ENCODE data around the gene PRLR.

Gene PRLR

DNA sequence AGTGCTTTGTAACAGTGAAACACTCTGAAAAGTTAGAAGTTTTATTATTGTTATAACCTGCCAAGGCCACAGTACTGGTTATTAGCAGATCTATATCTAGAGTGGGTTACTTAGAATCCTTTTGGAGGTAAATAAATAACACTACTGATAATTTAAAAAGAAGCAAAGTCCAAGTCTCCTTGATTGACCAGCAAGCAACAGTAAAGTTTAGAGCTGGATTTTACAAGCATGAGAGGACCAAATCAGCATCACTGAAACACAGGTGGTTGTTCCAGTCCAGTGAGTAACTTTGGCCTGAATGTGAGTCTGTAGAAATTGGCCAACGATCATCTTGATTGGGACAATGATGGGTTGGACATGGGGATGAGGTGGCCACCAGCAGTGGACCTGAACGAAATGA, 105.4 kb downstream of the PRLR start:
- TF ChIP-seq, protein P1, sequence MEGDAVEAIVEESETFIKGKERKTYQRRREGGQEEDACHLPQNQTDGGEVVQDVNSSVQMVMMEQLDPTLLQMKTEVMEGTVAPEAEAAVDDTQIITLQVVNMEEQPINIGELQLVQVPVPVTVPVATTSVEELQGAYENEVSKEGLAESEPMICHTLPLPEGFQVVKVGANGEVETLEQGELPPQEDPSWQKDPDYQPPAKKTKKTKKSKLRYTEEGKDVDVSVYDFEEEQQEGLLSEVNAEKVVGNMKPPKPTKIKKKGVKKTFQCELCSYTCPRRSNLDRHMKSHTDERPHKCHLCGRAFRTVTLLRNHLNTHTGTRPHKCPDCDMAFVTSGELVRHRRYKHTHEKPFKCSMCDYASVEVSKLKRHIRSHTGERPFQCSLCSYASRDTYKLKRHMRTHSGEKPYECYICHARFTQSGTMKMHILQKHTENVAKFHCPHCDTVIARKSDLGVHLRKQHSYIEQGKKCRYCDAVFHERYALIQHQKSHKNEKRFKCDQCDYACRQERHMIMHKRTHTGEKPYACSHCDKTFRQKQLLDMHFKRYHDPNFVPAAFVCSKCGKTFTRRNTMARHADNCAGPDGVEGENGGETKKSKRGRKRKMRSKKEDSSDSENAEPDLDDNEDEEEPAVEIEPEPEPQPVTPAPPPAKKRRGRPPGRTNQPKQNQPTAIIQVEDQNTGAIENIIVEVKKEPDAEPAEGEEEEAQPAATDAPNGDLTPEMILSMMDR (IDR thresholded peaks at IDR 0.05; ENCODE audit: low read depth, low read length, missing control alignments): no peak
- H3K4me3 ChIP-seq (ENCODE audit: low read depth, low read length): no peak overlapping the region

DNA sequence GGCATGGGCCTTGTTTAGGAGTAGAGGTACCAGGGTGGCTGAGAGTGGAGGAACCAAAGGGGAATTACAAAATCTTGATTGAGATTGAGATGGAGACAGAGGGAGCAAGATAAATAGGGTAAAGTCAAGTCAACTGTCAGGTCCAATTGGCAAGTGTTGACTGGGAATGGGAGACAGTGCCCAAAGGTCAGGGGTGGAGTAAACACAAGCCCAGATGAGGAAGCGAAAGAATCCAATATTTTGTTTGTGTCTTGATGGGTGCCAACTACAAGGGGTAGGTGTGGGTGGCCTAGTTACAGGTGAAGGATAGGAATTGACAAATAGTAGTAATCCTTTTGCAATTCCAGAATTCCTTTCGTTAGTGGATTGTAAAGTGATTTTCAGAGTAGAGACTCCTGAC, 107.5 kb downstream of the PRLR start:
- in situ Hi-C loops (cut with HindIII; ENCODE audit: low pct_ligation_motif_present, low sequenced_read_pairs): no loop called here
- DNase-seq: no peak
- Histone ChIP-seq H3K27me3 (replicated peaks) (no peaks in the 10 kb centered on the region), H3K36me3 (replicated peaks) (no peaks in the 10 kb centered on the region), H3K4me3 (ENCODE audit: low read depth, low read length) (no peak overlapping the region), H3K27ac (no peak overlapping the region)
- TF ChIP-seq, protein P1 (IDR thresholded peaks at IDR 0.05; ENCODE audit: low read depth, low read length, missing control alignments): no peak

More for the DNA sequence above, 105.4 kb downstream of the PRLR start:
- H3K27me3 ChIP-seq (replicated peaks): no peaks in the 10 kb centered on the region
- H3K27ac ChIP-seq: no peak overlapping the region
- in situ Hi-C loops (cut with HindIII; ENCODE audit: low pct_ligation_motif_present, low sequenced_read_pairs): no loop called here
- H3K36me3 ChIP-seq (replicated peaks): no peaks in the 10 kb centered on the region
- no peak for DNase-seq

DNA sequence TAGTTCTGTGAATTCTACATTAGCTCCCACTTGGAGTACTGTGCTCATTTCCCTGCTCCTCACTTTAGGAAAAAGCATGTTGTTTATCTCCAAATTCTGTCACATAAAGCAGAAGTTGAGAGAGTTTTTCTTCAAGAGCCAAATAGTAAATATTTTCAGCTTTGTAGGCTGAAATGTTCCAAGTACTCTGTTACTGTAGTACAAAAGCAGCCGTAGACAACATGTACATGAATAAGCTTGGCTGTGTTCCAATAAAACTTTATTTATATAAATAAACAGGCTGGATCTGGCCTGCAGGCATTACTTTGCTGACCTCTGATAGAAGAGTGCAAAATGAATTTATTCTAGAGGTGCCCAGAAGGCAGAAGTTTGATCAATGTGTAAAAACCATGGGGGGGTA, 109.6 kb downstream of the PRLR start:
- no peak for DNase-seq
- H3K4me3 ChIP-seq (ENCODE audit: low read depth, low read length): no peak overlapping the region
- TF ChIP-seq, protein P1 (IDR thresholded peaks at IDR 0.05; ENCODE audit: low read depth, low read length, missing control alignments): no peak
- H3K27ac ChIP-seq: no peak overlapping the region
- H3K36me3 ChIP-seq (replicated peaks): no peaks in the 10 kb centered on the region
- H3K27me3 ChIP-seq (replicated peaks): no peaks in the 10 kb centered on the region
- in situ Hi-C loops (cut with HindIII; ENCODE audit: low pct_ligation_motif_present, low sequenced_read_pairs): no loop called here

DNA sequence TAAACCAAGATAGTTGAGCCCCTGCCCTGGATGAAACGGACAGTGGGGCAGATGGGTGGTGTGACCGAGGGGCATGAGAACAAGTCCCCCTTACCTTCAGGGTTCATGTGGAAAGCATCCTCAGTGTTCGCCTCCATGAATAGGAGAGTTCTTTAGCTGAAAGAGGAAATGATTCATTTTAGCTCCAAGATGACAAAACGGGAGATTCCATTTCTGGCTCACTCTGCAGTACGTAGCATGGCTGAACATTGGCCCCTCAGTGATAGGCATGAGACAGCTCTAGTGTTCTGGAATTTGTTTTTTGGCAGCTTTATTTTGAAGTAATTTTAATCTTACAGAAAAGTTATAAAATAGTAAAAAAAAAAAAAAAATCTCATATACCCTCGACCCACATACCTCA, 112.3 kb downstream of the PRLR start:
- in situ Hi-C loops (cut with HindIII; ENCODE audit: low pct_ligation_motif_present, low sequenced_read_pairs): no loop called here
- peak overlapping the region; percentile 35 for H3K27ac ChIP-seq

DNA sequence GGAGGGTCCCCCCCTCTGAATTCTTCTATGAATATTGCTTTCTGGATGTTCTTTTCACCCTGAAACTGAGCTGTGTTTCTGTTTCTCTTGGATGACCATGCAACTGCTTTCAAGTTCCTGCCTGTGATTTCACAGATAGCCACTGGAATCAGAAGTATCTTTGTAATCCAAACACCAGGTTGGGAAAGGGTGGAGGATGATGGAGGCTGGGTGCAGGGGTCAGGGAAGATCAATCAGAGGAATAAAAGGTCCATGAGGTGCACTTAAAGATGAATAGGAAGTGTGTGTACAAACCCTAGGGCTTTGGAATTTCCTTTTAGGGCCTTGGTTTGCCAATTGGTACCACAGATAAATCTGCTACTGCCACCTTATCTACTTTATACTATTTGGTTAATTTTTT, 114.4 kb downstream of the PRLR start:
- H3K4me3 ChIP-seq (ENCODE audit: low read depth, low read length): no peak overlapping the region
- H3K27ac ChIP-seq: no peak overlapping the region
- TF ChIP-seq, protein P1 (IDR thresholded peaks at IDR 0.05; ENCODE audit: low read depth, low read length, missing control alignments): no peak
- H3K36me3 ChIP-seq (replicated peaks): no peaks in the 10 kb centered on the region
- DNase-seq: no peak
- in situ Hi-C loops (cut with HindIII; ENCODE audit: low pct_ligation_motif_present, low sequenced_read_pairs): no loop called here
- no peaks in the 10 kb centered on the region for H3K27me3 ChIP-seq (replicated peaks)

More for the DNA sequence above, 112.3 kb downstream of the PRLR start:
- peak; percentile 75 for DNase-seq
- H3K27me3 ChIP-seq (replicated peaks): no peaks in the 10 kb centered on the region
- TF ChIP-seq, protein P1 (IDR thresholded peaks at IDR 0.05; ENCODE audit: low read depth, low read length, missing control alignments): no peak
- no peaks in the 10 kb centered on the region for H3K36me3 ChIP-seq (replicated peaks)
- no peak overlapping the region for H3K4me3 ChIP-seq (ENCODE audit: low read depth, low read length)

DNA sequence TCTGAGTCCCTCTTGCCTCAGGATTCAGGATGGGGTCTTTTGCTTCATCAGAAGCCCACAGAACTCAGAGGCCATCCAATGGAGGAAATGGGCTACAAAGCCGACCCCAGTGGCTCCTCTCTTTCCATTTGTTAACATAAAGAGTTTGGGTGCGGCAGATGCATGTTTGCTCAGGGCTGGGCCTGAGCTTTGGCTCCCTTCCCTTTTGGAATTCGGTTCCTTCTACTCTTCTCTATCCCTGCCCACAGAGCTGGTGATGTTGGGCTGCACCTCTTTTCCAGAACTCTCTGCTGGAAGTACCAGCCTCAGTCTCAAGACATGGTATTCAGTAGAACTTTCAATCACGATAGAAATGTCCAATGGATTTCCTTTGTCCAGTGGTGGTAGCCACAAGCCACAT, 115.6 kb downstream of the PRLR start:
- Histone ChIP-seq H3K27me3 (replicated peaks) (no peaks in the 10 kb centered on the region), H3K36me3 (replicated peaks) (no peaks in the 10 kb centered on the region), H3K4me3 (ENCODE audit: low read depth, low read length) (no peak overlapping the region), H3K27ac (no peak overlapping the region)
- no peak for DNase-seq
- TF ChIP-seq, protein P1 (IDR thresholded peaks at IDR 0.05; ENCODE audit: low read depth, low read length, missing control alignments): no peak
- in situ Hi-C loops (cut with HindIII; ENCODE audit: low pct_ligation_motif_present, low sequenced_read_pairs): no loop called here
